C4-2B (cell line): Measurements from ENCODE around the gene LILRB4.
"Not testable (repeated sequence)": the region's sequence is repeated elsewhere in the genome, so short reads cannot be mapped to it uniquely, and the experiment has no call there.

ENCODE experiments used
- H3K27ac ChIP-seq: fragments of 450-650 bp; 2 replicates; pipeline ENCODE4 v1.5.1; 2017
- CTCF ChIP-seq: fragments of 450-650 bp; conservative IDR thresholded peaks from 2 replicates; pipeline ENCODE4 v1.5.1; 2017; ENCODE audit warnings: mild to moderate bottlenecking
- ZFX ChIP-seq: fragments of 450-650 bp; IDR thresholded peaks from 2 replicates; pipeline ENCODE4 v1.6.1; 2017

The LILRB4 gene

GRCh38 chr19:54696117-54696548, 33.3 kb downstream of the LILRB4 start:
- no peak overlapping the region for H3K27ac ChIP-seq
- TF ChIP-seq ZFX: no peak
- no peak for TF ChIP-seq CTCF

DNA sequence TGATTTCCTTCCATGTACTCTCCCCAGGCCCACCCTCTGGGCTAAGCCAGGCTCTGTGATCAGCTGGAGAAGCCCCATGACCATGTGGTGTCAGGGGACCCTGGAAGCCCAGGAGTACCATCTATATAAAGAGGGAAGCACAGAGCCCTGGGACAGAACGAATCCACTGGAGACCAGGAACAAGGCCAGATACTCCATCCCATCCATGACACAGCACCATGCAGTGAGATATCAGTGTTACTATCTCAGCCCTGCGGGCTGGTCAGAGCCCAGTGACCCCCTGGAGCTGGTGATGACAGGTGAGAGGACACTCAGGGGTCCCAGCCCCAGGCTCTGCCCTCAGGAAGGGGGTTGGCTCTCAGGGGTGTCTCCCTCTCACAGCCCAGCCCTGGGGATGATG, 34.0 kb downstream of the LILRB4 start:
- TF ChIP-seq CTCF (no peak), ZFX (no peak)

GRCh38 chr19:54697716-54698115, 34.9 kb downstream of the LILRB4 start:
- H3K27ac ChIP-seq: not testable (repeated sequence)

More for the DNA sequence above, 34.0 kb downstream of the LILRB4 start:
- no peak overlapping the region for H3K27ac ChIP-seq

DNA sequence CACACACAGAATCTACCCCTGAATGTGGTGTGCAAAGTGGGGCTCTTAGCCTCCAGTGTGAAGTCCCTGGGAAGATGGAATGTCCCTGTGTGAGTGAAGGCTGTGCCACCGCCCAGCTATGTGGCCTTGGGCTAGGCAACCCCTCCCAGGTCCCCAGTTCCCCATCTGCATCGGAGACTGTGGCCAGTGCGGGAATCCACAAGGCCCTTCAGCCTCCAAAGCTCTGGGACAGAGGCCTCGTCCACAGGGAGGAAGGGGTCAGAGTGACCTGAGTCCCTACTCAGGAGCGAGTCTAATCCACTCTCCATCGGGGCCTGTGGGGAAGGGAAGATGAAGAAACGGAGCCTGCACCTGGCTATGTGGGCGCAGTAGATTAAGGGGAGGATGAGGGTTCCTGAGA, 42.1 kb downstream of the LILRB4 start:
- no peak overlapping the region for H3K27ac ChIP-seq
- TF ChIP-seq ZFX (no peak), CTCF (no peak)

- H3K27ac ChIP-seq: no peak overlapping the region
These were observed 45.2 kb downstream of the LILRB4 start for GRCh38 chr19:54707962-54708361.

GRCh38 chr19:54708781-54709180, 46.0 kb downstream of the LILRB4 start:
- TF ChIP-seq CTCF: no peak
- no peak for TF ChIP-seq ZFX
- no peak overlapping the region for H3K27ac ChIP-seq

More at GRCh38 chr19:54707962-54708361, 45.2 kb downstream of the LILRB4 start:
- no peak for TF ChIP-seq ZFX
- no peak for TF ChIP-seq CTCF

- TF ChIP-seq ZFX: no peak
- TF ChIP-seq CTCF: no peak
These were observed 46.6 kb downstream of the LILRB4 start for GRCh38 chr19:54709212-54709948.

GRCh38 chr19:54709956-54710355, 47.2 kb downstream of the LILRB4 start:
- H3K27ac ChIP-seq: not testable (repeated sequence)

More at GRCh38 chr19:54709212-54709948, 46.6 kb downstream of the LILRB4 start:
- H3K27ac ChIP-seq: no peak overlapping the region
